GM18907 (cell line): ENCODE results near the gene IRF7.

Experiments used
- ATAC-seq: cut with Tn5 transposase; IDR thresholded peaks from one replicate; pipeline ENCODE4 v1.9.1; 2021; ENCODE audit warnings: mild to moderate bottlenecking, moderate library complexity; ENCODE audit not compliant: unreplicated experiment

IRF7 gene

GRCh38 chr11:621838-622237 lies 6.1 kb upstream of the IRF7 start:
- no peak for ATAC-seq

DNA sequence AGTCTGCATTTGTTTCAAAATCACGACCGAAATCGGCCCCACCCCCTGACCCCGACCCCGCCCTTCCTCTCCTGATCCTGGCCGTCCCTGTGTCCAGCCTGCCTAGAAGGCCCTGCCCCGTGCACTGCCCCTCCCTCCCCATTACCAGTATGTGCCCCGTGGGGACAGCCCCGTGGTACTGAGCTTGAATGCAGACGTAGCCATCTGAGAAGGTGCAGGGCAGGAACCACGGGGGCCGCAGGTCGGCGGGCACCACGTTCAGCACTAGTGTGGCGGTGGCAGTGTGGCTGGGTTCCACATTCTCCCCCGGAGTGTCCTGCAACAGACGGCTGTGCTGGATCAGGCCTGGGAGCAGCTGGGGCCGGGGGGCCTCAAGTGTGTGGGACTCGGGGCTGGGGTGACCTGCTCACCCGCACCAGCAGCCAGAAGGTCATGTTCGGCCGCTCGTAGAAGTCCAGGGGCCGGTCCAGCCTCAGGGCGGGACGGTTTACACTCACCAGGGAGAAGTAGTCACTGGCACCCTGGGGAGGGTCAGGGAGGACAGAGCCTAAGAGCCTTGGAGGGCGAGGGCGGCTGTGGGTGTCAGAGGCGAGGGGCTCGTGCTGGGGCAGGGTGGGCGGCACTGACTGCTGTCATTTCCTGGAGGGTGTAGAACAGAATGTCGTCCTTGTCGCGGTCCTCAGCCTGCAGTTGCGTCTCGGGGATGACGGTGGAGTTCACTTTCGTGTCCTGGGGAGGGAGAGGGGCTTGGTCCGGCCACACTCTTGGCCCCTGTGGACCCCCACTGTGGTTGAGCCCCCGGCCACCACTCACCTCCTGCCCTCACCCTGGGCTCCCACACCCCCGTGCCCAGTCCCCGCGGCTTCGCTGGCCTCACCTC lies 5.4 kb upstream of the IRF7 start:
- ATAC-seq = no peak

DNA sequence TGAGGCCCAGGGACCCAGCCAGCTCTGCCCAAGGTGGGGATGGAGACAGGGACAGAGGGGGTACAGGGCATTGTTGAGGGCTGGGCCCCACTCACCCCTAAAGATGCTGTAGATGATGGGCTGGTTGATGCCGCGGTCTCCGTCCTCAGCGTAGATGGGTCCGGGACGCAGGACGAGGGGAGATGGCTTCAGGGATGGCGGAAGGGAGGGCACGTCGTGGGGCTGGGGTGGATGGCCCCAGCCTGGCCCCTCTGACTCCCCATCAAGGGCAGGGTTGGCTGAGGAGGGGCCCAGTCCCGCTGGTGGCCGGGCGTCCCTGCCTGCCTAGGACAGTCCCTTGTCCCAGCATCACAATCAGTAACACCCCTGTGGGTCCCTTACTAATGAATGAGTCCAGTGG lies 4.5 kb upstream of the IRF7 start:
- no peak for ATAC-seq

DNA sequence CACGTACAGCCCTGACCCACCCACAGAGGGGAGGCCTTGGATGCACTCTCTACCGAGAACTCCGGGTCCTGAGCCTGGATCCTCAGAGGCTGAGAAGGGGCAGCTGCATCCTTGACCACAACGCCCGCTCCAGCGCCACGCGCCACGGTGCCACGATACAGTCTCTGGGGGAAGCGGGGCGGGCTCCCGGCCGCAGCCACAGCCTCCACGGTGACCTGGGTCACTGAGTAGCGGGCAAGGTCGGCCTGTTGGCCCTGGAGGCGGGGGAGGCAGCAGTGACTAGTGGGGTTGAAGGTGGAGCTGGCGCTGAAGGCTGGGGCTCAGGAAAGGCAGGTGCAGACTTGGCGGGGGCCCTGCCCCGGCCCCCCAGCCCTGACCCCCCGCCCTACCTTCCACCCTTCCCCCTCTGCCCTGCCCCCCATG lies 3.9 kb upstream of the IRF7 start:
- no peak for ATAC-seq

DNA sequence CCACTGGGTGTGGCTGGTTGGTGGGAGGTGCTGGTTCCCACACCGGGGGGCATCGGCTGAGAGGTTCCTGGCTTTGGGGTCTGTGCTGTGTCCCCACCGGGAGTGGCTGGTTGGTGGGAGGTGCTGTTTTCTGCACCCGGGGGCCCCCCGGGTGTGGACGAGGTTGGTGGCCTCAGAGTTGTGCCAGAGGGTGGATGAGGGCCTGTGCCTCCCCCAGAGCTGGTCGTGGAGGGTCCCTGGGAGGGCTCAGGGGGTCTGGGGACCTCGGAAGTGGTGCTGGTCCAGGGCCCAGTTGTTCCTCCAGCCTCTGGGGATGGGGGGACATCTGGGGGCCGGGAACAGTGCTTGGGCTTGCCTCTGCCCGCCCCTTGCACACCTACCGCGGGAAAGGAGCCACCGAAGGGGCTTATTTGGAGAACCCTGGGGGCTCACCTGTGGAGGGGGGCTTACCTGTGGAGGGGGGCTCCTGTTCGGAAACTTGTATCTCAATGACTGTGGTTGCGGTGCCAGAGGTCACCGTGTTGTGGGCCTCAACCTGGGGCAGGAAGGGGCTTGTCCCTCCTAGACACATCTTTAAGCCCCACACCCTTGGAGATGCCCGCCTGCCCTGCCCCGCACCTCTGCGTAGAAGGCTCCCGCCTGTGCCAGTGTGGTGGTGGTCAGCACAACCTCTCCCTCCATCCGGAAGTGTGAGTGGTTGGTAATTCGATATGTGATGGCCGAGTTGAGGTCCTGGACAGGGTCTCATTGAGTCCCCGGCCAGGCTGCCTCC lies 3.3 kb upstream of the IRF7 start:
- ATAC-seq = no peak

DNA sequence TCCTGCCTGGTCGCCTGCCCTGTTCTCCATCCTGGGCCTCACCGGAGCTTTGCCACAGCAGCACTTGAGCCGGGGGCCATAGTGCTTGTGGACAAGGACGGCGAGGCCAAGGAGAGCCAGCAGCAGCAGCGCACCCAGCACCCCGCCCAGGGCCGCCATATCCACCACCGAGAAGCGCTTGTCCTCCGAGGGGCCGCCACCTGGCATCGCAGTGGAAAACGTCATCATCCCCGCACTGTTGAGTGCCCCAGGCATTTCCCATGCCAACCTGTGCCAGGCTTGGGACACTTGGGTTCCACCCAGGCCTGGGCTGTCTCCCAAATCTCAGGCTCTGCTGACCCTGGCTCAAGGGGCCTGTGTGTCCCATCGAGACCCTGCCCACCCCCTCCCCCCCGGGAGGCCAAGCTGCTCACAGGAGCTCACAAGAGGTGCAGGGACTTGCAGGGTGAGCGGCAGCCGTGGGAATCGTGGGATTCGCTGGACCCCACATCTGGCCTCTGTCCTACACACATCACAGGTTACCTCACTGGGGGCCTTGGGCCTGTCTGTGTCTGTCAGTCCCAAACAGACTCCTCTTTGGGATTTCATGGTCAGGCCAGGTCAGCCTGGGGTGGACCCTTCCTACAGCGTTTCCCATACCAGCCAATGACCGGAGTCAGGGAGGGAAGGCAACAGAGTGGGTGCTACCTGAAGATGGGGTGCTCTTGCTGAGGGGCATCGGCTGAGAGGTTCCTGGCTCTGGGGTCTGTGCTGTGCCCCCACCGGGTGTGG lies 2.3 kb upstream of the IRF7 start:
- no peak for ATAC-seq

DNA sequence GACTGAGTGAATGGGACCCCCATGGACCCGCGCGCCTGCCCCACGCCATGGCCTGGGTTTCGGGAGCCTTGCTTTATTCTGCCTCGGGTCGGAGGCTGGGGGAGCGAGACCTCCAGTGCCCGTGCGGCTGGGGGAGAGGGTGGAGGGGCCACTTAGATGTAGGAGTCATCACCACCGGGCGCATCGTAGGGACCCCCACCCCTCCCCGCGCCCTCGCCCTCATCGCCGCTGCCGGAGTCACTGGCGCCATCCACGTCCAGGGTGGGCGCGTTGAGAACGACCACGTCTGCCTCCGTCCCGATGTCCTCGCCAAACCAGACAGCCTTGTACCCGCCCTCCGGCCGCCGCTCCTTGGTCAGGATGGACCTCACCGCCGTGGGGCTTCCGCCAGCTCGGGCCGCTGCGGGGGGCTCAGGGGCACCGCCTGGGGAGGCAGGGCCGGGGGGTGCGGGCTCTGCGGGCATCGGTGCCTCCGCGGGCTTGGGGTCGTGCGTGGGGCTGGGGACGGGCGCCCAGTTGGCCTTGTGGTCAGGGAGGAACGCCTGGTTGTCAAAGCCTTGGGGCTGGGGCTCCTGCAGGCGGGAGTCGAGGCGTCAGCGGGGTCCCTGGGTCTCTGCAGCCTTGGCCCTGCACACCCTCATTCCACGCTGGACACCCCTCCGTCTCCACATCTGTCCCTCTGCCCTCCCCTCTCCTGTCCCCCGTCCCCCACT lies 1.6 kb upstream of the IRF7 start:
- no peak for ATAC-seq

DNA sequence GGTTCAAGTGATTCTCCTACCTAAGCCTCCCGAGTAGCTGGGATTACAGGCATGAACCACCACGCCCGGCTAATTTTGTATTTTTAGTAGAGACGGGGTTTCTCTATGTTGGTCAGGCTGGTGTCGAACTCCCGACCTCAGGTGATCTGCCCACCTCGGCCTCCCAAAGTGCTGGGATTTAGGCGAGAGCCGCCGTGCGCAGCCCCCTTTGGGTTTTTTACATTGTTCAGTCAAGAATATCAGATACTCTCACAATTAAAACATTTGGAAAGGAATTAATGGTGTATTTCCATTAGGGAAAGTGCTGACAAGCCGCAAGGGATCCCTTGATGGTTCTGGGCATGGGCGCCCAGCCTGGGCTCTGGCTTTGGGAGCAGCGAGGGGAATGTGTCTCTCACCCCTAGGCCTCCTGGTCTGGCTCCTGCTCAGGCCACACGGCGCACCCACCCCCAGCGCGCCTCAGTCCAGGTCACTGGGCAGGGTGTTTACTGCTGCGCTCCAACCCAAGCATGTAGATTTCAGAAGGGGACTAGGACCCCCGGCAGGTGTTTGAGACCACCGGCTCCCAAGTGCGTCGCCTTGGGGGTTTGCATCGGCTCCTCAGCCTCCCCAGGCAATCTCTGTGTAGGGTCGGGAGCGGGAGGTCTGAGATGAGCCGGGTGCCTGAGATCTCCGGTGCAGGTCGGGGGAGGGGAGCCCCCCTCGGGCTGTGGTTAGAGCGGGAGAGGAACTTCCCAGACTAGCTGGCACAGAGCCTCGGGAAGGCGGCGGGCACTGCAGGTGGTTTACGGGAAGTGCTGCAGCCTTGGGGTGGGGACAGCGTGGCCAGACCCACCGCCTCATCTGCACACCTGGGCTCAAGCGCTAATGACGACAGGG lies 809 bp upstream of the IRF7 start:
- ATAC-seq = no peak

GRCh38 chr11:614623-615503 lies 887 bp downstream of the IRF7 start:
- no peak for ATAC-seq

GRCh38 chr11:614021-614622 lies 1.6 kb downstream of the IRF7 start:
- ATAC-seq = no peak

DNA sequence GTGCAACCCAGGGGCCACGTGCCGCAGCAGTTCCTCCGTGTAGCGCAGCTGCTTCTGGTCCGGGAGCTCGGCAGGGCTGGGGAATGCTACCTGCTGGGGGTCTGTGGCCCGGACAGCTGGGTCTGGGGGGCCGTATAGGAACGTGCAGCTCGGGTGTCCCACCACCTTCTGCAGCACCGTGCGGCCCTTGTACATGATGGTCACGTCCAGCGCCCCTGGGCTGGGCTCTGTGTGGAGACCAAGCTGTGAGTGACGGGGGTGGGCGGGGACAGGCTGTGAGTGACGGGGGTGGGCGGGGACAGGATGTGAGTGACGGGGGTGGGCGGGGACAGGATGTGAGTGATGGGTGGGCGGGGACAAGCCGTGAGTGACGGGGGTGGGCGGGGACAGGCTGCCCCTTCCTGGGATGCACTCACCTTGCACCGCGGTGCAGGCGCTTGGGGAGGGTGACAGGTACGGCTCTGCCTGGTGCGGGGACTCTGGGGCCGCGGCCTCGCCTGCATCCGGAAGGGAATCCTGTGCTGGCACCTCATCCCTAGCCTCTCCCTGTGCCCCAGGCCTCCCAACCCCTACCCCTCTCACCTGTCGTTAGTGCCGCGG lies 2.3 kb downstream of the IRF7 start:
- ATAC-seq = no peak

DNA sequence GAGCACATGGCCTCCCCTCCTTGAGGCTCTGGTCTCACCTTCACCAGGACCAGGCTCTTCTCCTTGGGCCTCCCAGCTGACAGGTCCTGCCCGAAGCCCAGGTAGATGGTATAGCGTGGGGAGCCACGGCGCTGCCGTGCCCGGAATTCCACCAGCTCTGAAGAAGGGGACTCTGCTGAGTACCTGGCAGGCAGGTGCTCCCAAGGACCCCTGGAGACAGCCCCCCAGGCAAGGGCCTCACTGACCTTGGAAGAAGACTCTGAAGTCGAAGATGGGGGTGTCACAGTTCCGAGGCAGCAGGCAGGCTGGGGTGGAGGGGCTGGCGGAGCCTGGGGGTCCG lies 2.8 kb downstream of the IRF7 start:
- no peak for ATAC-seq

DNA sequence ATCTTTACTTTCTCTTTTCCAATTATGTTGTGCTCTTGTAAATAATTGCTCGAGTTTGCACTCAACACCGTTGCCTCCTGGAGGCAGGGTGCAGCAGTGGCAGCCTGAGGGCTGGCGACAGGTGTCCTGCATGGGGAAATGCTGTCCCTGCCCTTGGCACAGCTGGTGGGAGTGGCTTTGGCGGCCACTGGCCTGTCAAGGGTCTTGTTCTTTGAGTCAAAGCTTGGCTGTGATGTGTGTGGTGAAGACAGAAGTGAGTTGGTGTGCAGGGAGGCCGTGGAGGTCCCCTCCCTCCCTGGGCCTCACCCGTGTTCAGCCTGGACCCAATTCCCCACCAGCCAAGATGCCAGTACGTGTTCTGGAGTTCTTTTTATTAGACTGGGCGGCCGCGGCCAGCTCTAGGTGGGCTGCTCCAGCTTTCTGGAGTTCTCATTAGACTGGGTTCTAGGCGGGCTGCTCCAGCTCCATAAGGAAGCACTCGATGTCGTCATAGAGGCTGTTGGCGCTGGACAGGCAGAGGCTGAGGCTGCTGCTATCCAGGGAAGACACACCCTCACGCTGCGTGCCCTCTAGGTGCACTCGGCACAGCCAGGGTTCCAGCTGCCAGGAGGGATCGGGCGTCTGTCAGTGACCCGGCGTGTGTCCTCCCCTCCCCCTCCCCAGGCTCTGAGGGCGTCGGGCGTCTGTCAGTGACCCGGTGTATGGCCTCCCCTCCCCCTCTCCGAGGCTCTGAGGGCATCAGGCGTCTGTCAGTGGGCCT lies 3.4 kb downstream of the IRF7 start:
- ATAC-seq = no peak

DNA sequence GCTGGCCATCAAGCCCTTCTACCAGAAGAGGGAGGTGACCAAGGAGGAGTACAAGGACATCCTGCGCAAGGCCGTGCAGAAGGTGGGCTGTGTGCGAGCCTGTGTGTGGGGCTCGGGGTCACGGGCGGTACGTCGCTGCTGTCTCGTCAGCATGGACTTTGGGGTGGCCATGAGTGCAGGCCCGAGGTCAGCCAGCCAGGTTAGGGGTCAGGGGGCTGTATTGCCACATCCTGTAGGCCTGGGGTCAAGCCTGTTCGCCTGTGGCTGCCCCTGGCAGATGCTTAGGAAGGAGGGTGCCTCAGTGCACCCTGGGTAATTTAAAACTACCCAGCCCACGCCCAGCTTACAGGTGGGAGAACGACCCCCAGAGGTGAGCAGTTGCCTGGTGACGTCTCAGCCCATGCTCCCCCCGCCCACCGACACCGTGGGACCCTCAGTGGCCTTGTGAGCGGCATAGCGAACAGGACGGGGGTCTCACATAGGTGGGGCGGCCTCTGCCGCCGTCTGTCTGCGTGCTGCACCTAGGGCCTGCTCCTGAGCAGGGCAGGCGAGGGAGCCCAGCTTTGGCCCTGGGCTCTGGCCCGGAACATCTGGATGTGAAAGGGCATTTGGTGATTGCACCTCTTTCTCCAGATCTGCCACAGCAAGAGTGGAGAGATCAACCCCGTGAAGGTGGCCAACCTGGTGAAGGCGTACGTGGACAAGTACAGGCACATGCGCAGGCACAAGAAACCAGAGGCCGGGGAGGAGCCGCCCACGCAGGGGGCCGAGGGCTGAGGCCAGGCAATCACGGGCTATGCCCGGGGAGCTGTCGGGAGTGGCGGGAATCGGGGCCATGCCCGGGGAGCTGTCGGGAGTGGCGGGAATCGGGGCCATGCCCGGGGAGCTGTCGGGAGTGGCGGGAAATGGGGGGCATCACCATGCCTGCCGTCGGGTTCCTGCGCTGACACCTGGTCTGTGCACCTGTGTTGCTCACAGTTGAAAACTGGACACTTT lies 4.5 kb downstream of the IRF7 start:
- no peak for ATAC-seq

- no peak for ATAC-seq
Observed at GRCh38 chr11:610146-610801, 5.5 kb downstream of the IRF7 start.

- ATAC-seq = no peak
Observed at GRCh38 chr11:609341-609811, 6.4 kb downstream of the IRF7 start.
